ENCODE measurements around the gene JAG1.

GRCh38 chr20:10616212-10616611, 57.6 kb downstream of the JAG1 start:
- TF ChIP-seq POLR2A (IDR thresholded peaks at IDR 0.05): no peak
- TF ChIP-seq CTCF (IDR thresholded peaks at IDR 0.05): no peak
